Dendritic cell treated with granulocyte-macrophage colony-stimulating factor and Interleukin-4, amounts not matched to agents 40 ng/mL and 50 ng/mL, for 4 days (primary cell): ENCODE results near the gene CUBN.

Experiments used
- H3K27ac Mint-ChIP-seq: one replicate; pipeline ENCODE4 v1.8.0; 2022; ENCODE audit warnings: mild to moderate bottlenecking, mixed read lengths
- H3K27me3 Mint-ChIP-seq: one replicate; pipeline ENCODE4 v1.8.0; 2022; ENCODE audit warnings: mild to moderate bottlenecking, mixed read lengths
- H3K36me3 Mint-ChIP-seq: one replicate; pipeline ENCODE4 v1.8.0; 2022; ENCODE audit warnings: low read depth, mixed read lengths
- H3K4me1 Mint-ChIP-seq: one replicate; pipeline ENCODE4 v1.8.0; 2022; ENCODE audit warnings: low read depth, mixed read lengths
- H3K4me3 Mint-ChIP-seq: one replicate; pipeline ENCODE4 v1.8.0; 2022; ENCODE audit warnings: mild to moderate bottlenecking, moderate library complexity, mixed read lengths
- H3K9me3 Mint-ChIP-seq: one replicate; pipeline ENCODE4 v1.8.0; 2022; ENCODE audit warnings: mixed read lengths
- intact Hi-C: fragments of 100-400 bp; cut with micrococcal nuclease; formaldehyde crosslinking; loops from one replicate; pipeline ENCODE4 v1.15.0; 2022

The CUBN gene

DNA sequence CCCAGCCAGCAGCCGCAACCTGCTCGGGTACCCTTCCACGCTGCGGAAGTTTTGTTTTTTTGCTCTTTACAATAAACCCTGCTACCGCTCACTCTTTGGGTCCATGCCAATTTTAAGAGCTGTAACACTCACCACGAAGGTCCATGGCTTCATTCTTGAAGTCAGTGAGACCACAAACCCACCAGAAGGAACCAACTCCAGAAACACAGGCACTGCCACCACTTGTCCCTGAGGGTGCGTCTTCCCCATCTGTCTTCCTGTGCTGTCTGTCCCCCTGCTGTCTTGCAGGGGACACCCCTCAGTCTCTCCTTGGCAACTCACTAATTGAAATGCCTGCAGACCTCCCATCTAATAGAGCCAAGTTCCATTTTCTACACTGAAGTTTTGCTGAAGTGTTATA is 263.8 kb downstream of the CUBN start:
- intact Hi-C loops: no loop called here
- peaks cover 8% of the 10 kb centered on the region for H3K9me3 Mint-ChIP-seq

GRCh38 chr10:16863766-16864165 is 265.8 kb downstream of the CUBN start:
- Mint-ChIP-seq H3K4me1 (peaks cover 5% of the 10 kb centered on the region), H3K4me3 (no peak overlapping the region), H3K27ac (no peak overlapping the region), H3K36me3 (no peaks in the 10 kb centered on the region), H3K9me3 (peaks cover 8% of the 10 kb centered on the region), H3K27me3 (peaks cover 17% of the 10 kb centered on the region)
- intact Hi-C loops: no loop called here

More for the DNA sequence above, 263.8 kb downstream of the CUBN start:
- Mint-ChIP-seq H3K4me3 (no peak overlapping the region), H3K27ac (no peak overlapping the region), H3K36me3 (no peaks in the 10 kb centered on the region), H3K4me1 (peaks cover 5% of the 10 kb centered on the region), H3K27me3 (peaks cover 20% of the 10 kb centered on the region)

- no peak overlapping the region for H3K4me3 Mint-ChIP-seq
- no peaks in the 10 kb centered on the region for H3K9me3 Mint-ChIP-seq
- H3K36me3 Mint-ChIP-seq: no peaks in the 10 kb centered on the region
- H3K27me3 Mint-ChIP-seq: no peaks in the 10 kb centered on the region
- H3K4me1 Mint-ChIP-seq: peaks cover 5% of the 10 kb centered on the region
- intact Hi-C loops: no loop called here
- no peak overlapping the region for H3K27ac Mint-ChIP-seq
Observed at GRCh38 chr10:16857419-16857818, 272.2 kb downstream of the CUBN start.

- H3K27ac Mint-ChIP-seq: no peak overlapping the region
- intact Hi-C loops: no loop called here
- H3K36me3 Mint-ChIP-seq: no peaks in the 10 kb centered on the region
- H3K4me1 Mint-ChIP-seq: peaks cover 5% of the 10 kb centered on the region
- H3K9me3 Mint-ChIP-seq: no peaks in the 10 kb centered on the region
- no peak overlapping the region for H3K4me3 Mint-ChIP-seq
- H3K27me3 Mint-ChIP-seq: no peaks in the 10 kb centered on the region
Observed at GRCh38 chr10:16856567-16856966, 273.0 kb downstream of the CUBN start.

- no peak overlapping the region for H3K27ac Mint-ChIP-seq
- intact Hi-C loops: no loop called here
- no peaks in the 10 kb centered on the region for H3K9me3 Mint-ChIP-seq
- H3K27me3 Mint-ChIP-seq: peaks cover 1% of the 10 kb centered on the region
- H3K36me3 Mint-ChIP-seq: no peaks in the 10 kb centered on the region
- peaks cover 5% of the 10 kb centered on the region for H3K4me1 Mint-ChIP-seq
- H3K4me3 Mint-ChIP-seq: no peak overlapping the region
Observed at GRCh38 chr10:16856092-16856491, 273.5 kb downstream of the CUBN start.

DNA sequence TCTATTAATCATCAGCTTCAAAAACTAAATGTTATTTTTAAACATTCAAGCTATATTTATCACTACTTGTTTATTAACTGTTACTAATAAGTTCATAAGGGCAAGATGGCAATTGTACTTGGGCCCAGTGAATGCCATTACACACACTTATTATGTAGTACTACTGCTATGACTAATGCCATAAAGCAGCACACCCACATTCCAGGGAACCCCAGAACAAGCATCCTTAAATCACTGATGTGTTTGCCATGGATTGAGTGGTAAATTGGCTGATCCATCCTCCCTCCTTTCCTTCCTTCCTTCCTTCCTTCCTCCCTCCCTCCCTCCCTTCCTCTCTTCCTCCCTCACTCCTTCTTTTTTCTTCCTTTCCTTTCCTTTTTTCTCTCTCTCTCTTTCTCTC is 275.0 kb downstream of the CUBN start:
- Mint-ChIP-seq H3K36me3 (no peaks in the 10 kb centered on the region), H3K27ac (no peak overlapping the region), H3K4me1 (peaks cover 5% of the 10 kb centered on the region), H3K27me3 (peaks cover 1% of the 10 kb centered on the region), H3K9me3 (no peaks in the 10 kb centered on the region), H3K4me3 (no peak overlapping the region)
- intact Hi-C loops: no loop called here

DNA sequence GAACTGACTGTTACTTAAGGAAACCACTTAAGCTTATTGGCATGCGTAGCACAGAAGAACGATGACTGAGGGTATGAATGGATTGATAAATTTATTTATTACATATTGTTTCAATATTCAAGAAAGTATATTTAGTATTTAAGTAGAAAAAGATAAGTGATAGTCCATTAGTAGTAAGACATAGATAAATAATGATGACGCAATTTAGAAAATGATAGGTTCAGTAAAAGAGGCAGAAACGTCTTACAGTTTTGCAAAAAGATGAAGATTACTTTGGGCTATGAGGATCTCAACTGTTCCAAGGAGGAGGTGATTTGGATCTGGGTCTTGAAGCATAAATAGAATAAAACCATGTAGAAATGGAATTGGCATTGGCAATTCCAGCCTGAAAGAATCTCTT is 275.8 kb downstream of the CUBN start:
- no peaks in the 10 kb centered on the region for H3K36me3 Mint-ChIP-seq

DNA sequence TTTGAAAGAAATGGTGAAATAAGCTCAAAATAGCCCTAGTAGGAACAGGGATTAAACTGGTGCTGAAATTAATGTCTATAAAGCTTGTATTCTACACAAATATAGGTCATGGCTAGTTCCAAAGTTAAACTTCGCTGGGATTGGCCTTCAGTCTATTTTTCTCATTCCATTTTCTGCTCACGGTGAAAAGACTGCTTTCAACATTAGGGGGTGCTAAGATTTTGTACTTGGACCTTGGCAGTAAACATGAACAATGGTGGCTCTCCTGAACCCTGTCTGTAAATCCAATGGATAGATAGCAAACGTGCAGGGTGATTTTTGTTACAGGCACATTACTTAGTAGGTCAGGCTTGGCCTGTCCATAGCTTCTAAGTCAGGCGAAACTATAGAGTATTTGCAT is 276.4 kb downstream of the CUBN start:
- intact Hi-C loops: no loop called here
- no peak overlapping the region for H3K4me3 Mint-ChIP-seq

More for the DNA sequence above, 275.8 kb downstream of the CUBN start:
- Mint-ChIP-seq H3K4me3 (no peak overlapping the region), H3K27ac (no peak overlapping the region), H3K4me1 (peaks cover 5% of the 10 kb centered on the region), H3K9me3 (no peaks in the 10 kb centered on the region), H3K27me3 (peaks cover 1% of the 10 kb centered on the region)
- intact Hi-C loops: no loop called here

DNA sequence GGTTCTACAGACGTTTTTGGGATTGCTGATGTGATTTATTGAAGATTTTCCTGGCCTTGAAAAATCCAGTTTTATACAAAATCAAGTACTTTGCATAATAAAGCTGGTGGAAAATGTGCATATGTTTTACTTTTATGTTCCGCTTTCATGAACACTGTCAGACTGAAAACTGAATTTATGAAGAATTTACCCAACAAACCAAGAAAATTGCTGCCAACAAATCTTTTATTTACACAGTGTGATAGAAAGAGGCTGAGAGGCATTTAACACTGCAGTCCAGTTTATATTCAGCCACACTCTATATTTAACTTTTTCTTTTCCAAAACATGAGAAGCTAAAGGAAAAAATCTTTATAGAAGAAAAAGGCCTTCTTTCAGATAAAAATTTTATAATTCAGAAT is 277.0 kb downstream of the CUBN start:
- Mint-ChIP-seq H3K27me3 (peaks cover 1% of the 10 kb centered on the region), H3K4me3 (no peak overlapping the region), H3K36me3 (no peaks in the 10 kb centered on the region), H3K27ac (no peak overlapping the region), H3K4me1 (peaks cover 5% of the 10 kb centered on the region), H3K9me3 (no peaks in the 10 kb centered on the region)
- intact Hi-C loops: no loop called here

More for the DNA sequence above, 276.4 kb downstream of the CUBN start:
- H3K27ac Mint-ChIP-seq: no peak overlapping the region
- H3K9me3 Mint-ChIP-seq: no peaks in the 10 kb centered on the region
- H3K27me3 Mint-ChIP-seq: peaks cover 1% of the 10 kb centered on the region
- H3K36me3 Mint-ChIP-seq: no peaks in the 10 kb centered on the region
- H3K4me1 Mint-ChIP-seq: peaks cover 5% of the 10 kb centered on the region

GRCh38 chr10:16848562-16849154 is 281.0 kb downstream of the CUBN start:
- H3K27ac Mint-ChIP-seq: no peak overlapping the region
- no peak overlapping the region for H3K4me3 Mint-ChIP-seq
- no peaks in the 10 kb centered on the region for H3K9me3 Mint-ChIP-seq
- no peaks in the 10 kb centered on the region for H3K4me1 Mint-ChIP-seq
- intact Hi-C loops: no loop called here
- peaks cover 1% of the 10 kb centered on the region for H3K27me3 Mint-ChIP-seq
- H3K36me3 Mint-ChIP-seq: no peaks in the 10 kb centered on the region

DNA sequence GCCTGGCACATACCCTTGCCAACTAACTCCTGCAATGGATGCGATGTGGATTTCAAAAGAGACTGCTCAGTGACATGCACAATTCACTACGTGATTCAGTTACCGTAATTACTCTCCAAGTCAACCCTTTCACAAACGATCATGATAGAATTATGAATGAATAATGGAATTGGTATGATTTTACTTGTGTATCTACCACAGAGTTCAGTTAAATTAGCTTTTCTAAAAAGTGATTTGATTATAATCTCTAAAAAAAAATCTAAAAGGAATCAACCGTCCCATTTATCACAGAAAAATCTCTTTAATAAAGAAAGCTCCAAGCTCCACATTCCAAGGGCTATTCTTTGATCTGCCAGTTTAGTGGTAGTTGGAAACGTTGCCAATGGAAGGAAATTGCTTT is 282.0 kb downstream of the CUBN start:
- H3K27me3 Mint-ChIP-seq: peaks cover 1% of the 10 kb centered on the region
- no peaks in the 10 kb centered on the region for H3K36me3 Mint-ChIP-seq
- intact Hi-C loops: no loop called here
- no peaks in the 10 kb centered on the region for H3K9me3 Mint-ChIP-seq
- H3K4me3 Mint-ChIP-seq: no peak overlapping the region
- H3K4me1 Mint-ChIP-seq: no peaks in the 10 kb centered on the region
- H3K27ac Mint-ChIP-seq: no peak overlapping the region

- no peak overlapping the region for H3K27ac Mint-ChIP-seq
Observed at GRCh38 chr10:16845248-16845647, 284.4 kb downstream of the CUBN start.

DNA sequence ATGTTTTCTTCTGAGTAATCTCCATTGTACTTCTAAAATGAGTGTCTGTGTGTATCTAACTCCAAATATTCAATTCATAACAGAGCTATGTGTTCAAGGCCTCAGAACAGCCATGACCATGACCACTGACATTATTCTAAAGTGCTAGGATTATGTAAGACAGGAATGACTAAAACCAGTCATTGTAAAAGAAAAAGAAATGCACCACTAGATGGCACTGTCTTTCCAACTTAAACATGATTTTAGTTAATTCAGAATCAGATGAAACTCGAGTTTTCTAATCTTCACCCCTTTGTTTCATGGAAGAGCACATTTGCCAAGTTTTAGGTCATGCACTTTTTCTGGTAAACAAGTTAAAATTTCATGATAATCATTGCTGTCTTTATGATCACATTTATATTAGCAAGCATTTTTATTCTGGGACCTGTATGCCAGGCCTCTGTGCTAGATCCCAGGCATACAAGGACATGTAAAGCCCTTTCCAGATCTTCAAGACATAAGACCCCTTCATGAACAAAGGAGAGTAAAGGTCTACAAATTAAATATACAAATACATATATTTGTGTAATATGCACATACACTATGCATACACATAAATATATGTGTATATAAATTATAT is 286.2 kb downstream of the CUBN start:
- H3K4me3 Mint-ChIP-seq: no peak overlapping the region
- no peaks in the 10 kb centered on the region for H3K4me1 Mint-ChIP-seq
- intact Hi-C loops: loop anchor here (1.0 to 5.0 kb wide), 2 partner anchors 414 to 754 kb away; no protein-coding TSS in a partner anchor
- H3K36me3 Mint-ChIP-seq: no peaks in the 10 kb centered on the region
- no peak overlapping the region for H3K27ac Mint-ChIP-seq
- H3K27me3 Mint-ChIP-seq: no peaks in the 10 kb centered on the region
- no peaks in the 10 kb centered on the region for H3K9me3 Mint-ChIP-seq

More at GRCh38 chr10:16845248-16845647, 284.4 kb downstream of the CUBN start:
- intact Hi-C loops: no loop called here
- no peaks in the 10 kb centered on the region for H3K36me3 Mint-ChIP-seq
- H3K9me3 Mint-ChIP-seq: no peaks in the 10 kb centered on the region
- H3K4me3 Mint-ChIP-seq: no peak overlapping the region
- H3K4me1 Mint-ChIP-seq: no peaks in the 10 kb centered on the region
- H3K27me3 Mint-ChIP-seq: no peaks in the 10 kb centered on the region

DNA sequence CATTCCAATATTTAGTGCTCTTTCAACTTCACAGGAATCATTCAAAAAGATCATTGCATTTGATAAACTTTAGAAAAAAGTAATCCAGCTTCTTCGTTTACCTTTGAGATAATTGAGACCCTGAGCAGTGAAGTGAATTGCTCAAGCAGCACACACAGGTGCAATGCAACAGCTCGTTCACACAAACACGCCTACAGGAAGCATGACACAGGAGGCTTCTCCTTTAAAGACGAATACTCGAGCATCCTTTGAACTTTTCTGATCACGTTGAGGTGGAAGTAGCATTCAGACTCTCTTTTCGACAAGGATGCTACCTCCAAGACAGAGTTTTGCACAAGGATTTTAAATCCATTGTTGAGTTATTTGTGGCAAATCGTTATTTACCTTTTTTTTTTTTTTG is 294.4 kb downstream of the CUBN start:
- H3K27me3 Mint-ChIP-seq: peaks cover 4% of the 10 kb centered on the region
- H3K36me3 Mint-ChIP-seq: no peaks in the 10 kb centered on the region
- peaks cover 8% of the 10 kb centered on the region for H3K4me1 Mint-ChIP-seq
- H3K9me3 Mint-ChIP-seq: no peaks in the 10 kb centered on the region
- intact Hi-C loops: no loop called here
- no peak overlapping the region for H3K27ac Mint-ChIP-seq
- H3K4me3 Mint-ChIP-seq: no peak overlapping the region
